ENCODE measurements around the gene INSIG1. TPM values are rescaled to one million over a fixed set of nuclear protein-coding genes. Genes with fewer than 3 reads are reported as not detected.
A peak's percentile ranks its signal among the peaks of the same experiment; 100 is the strongest.

Gene INSIG1
- total RNA-seq, 1 experiment from 2014 or later, result 91.7 TPM

- DNase-seq, result peak; percentile 96
- Histone ChIP-seq H3K36me3 (replicated peaks; ENCODE audit: control insufficient read depth, insufficient read depth, low read length) (peaks cover 9% of the 10 kb centered on the region), H3K4me3 (ENCODE audit: insufficient read depth, low read depth, low read length) (peak overlapping the region; percentile 88), H3K27me3 (ENCODE audit: control insufficient read depth, insufficient read depth, low read length) (no peaks in the 10 kb centered on the region)
Observed at GRCh38 chr7:155298834-155299534, 1.3 kb downstream of the INSIG1 start.

- no peak for DNase-seq
- H3K4me3 ChIP-seq (ENCODE audit: insufficient read depth, low read depth, low read length), result peak overlapping the region; percentile 88
- peaks cover 9% of the 10 kb centered on the region for H3K36me3 ChIP-seq (replicated peaks; ENCODE audit: control insufficient read depth, insufficient read depth, low read length)
- H3K27me3 ChIP-seq (ENCODE audit: control insufficient read depth, insufficient read depth, low read length), result no peaks in the 10 kb centered on the region
Observed at GRCh38 chr7:155299535-155300202, 2.0 kb downstream of the INSIG1 start.

GRCh38 chr7:155300641-155301452 lies 3.2 kb downstream of the INSIG1 start:
- Histone ChIP-seq H3K27me3 (ENCODE audit: control insufficient read depth, insufficient read depth, low read length) (no peaks in the 10 kb centered on the region), H3K36me3 (replicated peaks; ENCODE audit: control insufficient read depth, insufficient read depth, low read length) (peaks cover 11% of the 10 kb centered on the region), H3K4me3 (ENCODE audit: insufficient read depth, low read depth, low read length) (no peak overlapping the region)
- DNase-seq, result no peak

- DNase-seq, result no peak
- Histone ChIP-seq H3K4me3 (ENCODE audit: insufficient read depth, low read depth, low read length) (no peak overlapping the region), H3K36me3 (replicated peaks; ENCODE audit: control insufficient read depth, insufficient read depth, low read length) (peaks cover 17% of the 10 kb centered on the region), H3K27me3 (ENCODE audit: control insufficient read depth, insufficient read depth, low read length) (no peaks in the 10 kb centered on the region)
Observed at GRCh38 chr7:155303039-155303593, 5.4 kb downstream of the INSIG1 start.

- H3K27me3 ChIP-seq (ENCODE audit: control insufficient read depth, insufficient read depth, low read length), result no peaks in the 10 kb centered on the region
- H3K36me3 ChIP-seq (replicated peaks; ENCODE audit: control insufficient read depth, insufficient read depth, low read length), result peaks cover 19% of the 10 kb centered on the region
- H3K4me3 ChIP-seq (ENCODE audit: insufficient read depth, low read depth, low read length), result no peak overlapping the region
- no peak for DNase-seq
Observed at GRCh38 chr7:155303897-155304296, 6.2 kb downstream of the INSIG1 start.

GRCh38 chr7:155305231-155305904 lies 7.7 kb downstream of the INSIG1 start:
- H3K27me3 ChIP-seq (ENCODE audit: control insufficient read depth, insufficient read depth, low read length), result no peaks in the 10 kb centered on the region
- no peak for DNase-seq
- H3K36me3 ChIP-seq (replicated peaks; ENCODE audit: control insufficient read depth, insufficient read depth, low read length), result peaks cover 18% of the 10 kb centered on the region

GRCh38 chr7:155306673-155307470 lies 9.2 kb downstream of the INSIG1 start:
- Histone ChIP-seq H3K4me3 (ENCODE audit: insufficient read depth, low read depth, low read length) (no peak overlapping the region), H3K36me3 (replicated peaks; ENCODE audit: control insufficient read depth, insufficient read depth, low read length) (peaks cover 17% of the 10 kb centered on the region)
- no peak for DNase-seq

More at GRCh38 chr7:155305231-155305904, 7.7 kb downstream of the INSIG1 start:
- no peak overlapping the region for H3K4me3 ChIP-seq (ENCODE audit: insufficient read depth, low read depth, low read length)

GRCh38 chr7:155308330-155309020 lies 10.8 kb downstream of the INSIG1 start:
- DNase-seq, result no peak
- Histone ChIP-seq H3K36me3 (replicated peaks; ENCODE audit: control insufficient read depth, insufficient read depth, low read length) (peaks cover 12% of the 10 kb centered on the region), H3K27me3 (ENCODE audit: control insufficient read depth, insufficient read depth, low read length) (no peaks in the 10 kb centered on the region), H3K4me3 (ENCODE audit: insufficient read depth, low read depth, low read length) (no peak overlapping the region)

More at GRCh38 chr7:155306673-155307470, 9.2 kb downstream of the INSIG1 start:
- no peaks in the 10 kb centered on the region for H3K27me3 ChIP-seq (ENCODE audit: control insufficient read depth, insufficient read depth, low read length)

- Histone ChIP-seq H3K4me3 (ENCODE audit: insufficient read depth, low read depth, low read length) (no peak overlapping the region), H3K27me3 (ENCODE audit: control insufficient read depth, insufficient read depth, low read length) (no peaks in the 10 kb centered on the region), H3K36me3 (replicated peaks; ENCODE audit: control insufficient read depth, insufficient read depth, low read length) (peaks cover 12% of the 10 kb centered on the region)
- no peak for DNase-seq
Observed at GRCh38 chr7:155309021-155309338, 11.3 kb downstream of the INSIG1 start.

GRCh38 chr7:155310425-155311114 lies 12.9 kb downstream of the INSIG1 start:
- Histone ChIP-seq H3K4me3 (ENCODE audit: insufficient read depth, low read depth, low read length) (no peak overlapping the region), H3K36me3 (replicated peaks; ENCODE audit: control insufficient read depth, insufficient read depth, low read length) (peaks cover 10% of the 10 kb centered on the region), H3K27me3 (ENCODE audit: control insufficient read depth, insufficient read depth, low read length) (no peaks in the 10 kb centered on the region)
- DNase-seq, result no peak

GRCh38 chr7:155311826-155312537 lies 14.3 kb downstream of the INSIG1 start:
- no peak for DNase-seq
- H3K27me3 ChIP-seq (ENCODE audit: control insufficient read depth, insufficient read depth, low read length), result no peaks in the 10 kb centered on the region
- no peak overlapping the region for H3K4me3 ChIP-seq (ENCODE audit: insufficient read depth, low read depth, low read length)
- peaks cover 9% of the 10 kb centered on the region for H3K36me3 ChIP-seq (replicated peaks; ENCODE audit: control insufficient read depth, insufficient read depth, low read length)

GRCh38 chr7:155312633-155313032 lies 15.0 kb downstream of the INSIG1 start:
- no peak for DNase-seq
- peaks cover 5% of the 10 kb centered on the region for H3K36me3 ChIP-seq (replicated peaks; ENCODE audit: control insufficient read depth, insufficient read depth, low read length)
- H3K4me3 ChIP-seq (ENCODE audit: insufficient read depth, low read depth, low read length), result no peak overlapping the region
- H3K27me3 ChIP-seq (ENCODE audit: control insufficient read depth, insufficient read depth, low read length), result no peaks in the 10 kb centered on the region
